Measurements from ENCODE around the gene MSANTD1.

Gene MSANTD1

DNA sequence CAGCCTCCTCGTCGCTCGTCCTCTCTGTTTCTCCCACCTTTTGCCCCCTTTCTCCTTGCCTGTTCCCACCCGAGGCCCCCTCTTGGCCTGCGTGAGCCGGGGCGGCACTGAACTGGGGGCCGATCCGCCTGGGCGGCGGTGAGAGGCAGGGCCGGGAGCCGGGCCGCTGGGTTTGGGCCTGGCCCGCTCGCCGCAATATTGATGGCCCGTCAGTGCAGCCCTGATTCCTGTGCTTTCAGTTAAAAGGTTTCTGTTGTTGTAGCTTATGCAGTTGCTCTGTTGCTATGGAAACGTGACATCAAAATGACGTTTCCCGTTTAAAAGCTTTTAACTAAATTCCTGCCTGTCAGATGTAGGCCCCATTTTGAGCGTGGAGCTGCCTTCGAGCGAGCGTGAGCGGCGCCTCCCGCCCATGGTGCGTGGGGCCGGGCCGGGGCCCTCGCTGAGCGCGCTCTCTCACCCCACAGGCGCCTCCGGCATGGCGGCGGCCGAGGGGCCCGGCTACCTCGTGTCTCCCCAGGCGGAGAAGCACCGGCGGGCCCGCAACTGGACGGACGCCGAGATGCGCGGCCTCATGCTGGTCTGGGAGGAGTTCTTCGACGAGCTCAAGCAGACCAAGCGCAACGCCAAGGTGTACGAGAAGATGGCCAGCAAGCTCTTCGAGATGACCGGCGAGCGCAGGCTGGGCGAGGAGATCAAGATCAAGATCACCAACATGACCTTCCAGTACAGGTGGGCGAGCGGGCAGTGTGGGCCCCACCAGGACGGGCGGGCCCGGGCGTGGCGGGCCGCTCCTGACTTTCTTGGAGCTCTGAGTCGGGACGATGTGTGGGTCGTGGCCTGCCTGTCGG, at the start of gene MSANTD1:
TSS of gene MSANTD1 (plus strand) at position 349 of the 851 bp plus-strand sequence. CDS start at position 413, 64 bp downstream.
- H3K27ac ChIP-seq (ENCODE audit: low read length): no peak within 1 kb of the TSS
- H3K36me3 ChIP-seq (ENCODE audit: control insufficient read depth in 1 of 2, insufficient read depth in 2 of 2, low read length in 2 of 2): peaks cover 0 to 8% of the 10 kb centered on the region in 2 donors
- peaks cover 0 to 5% of the 10 kb centered on the region in 2 donors for H3K4me1 ChIP-seq (ENCODE audit: control insufficient read depth in 1 of 2, insufficient read depth in 2 of 2, low read length in 2 of 2)
- H3K27me3 ChIP-seq (ENCODE audit: low read depth, low read length): no peaks in the 10 kb centered on the region
- no peak within 1 kb of the TSS for H3K4me3 ChIP-seq (ENCODE audit: low read depth in 1 of 2, low read length in 2 of 2)
- H3K9me3 ChIP-seq (ENCODE audit: control insufficient read depth in 1 of 2, low read length in 2 of 2): no peaks in the 10 kb centered on the region

DNA sequence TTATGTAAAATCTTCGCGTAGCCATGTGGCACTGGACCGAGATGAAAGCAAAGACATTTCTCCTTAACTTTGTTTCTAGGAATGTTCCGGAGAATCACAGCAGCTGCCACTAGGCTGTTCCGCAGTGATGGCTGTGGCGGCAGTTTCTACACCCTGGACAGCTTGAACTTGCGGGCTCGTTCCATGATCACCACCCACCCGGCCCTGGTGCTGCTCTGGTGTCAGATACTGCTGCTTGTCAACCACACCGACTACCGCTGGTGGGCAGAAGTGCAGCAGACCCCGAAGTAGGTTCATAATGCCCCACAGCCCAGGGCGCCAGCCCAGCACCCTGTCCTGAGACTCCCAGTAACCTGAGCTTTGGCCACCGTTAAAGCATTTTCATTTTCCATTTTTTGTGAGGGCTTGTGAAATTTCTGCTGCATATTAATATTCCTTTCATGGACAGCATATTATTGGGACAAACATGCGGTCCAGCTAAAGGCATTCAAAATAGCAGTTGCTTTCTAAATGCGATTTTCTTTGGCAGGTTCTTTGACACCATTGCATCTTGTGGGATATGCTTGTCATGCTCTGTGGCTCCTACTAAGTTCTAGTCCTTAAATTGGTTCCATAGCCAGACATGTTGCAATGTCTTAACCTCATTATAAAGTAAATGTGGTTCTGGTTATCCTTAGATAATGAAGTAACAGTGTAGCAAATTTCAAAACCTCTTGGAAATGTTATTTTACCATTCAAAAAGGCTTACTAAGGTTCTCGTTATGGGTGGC, 49.1 kb upstream of the MSANTD1 start:
- Histone ChIP-seq H3K9me3 (ENCODE audit: control insufficient read depth in 1 of 2, low read length in 2 of 2) (no peaks in the 10 kb centered on the region), H3K36me3 (ENCODE audit: control insufficient read depth in 1 of 2, insufficient read depth in 2 of 2, low read length in 2 of 2) (peaks cover 15 to 37% of the 10 kb centered on the region in 2 donors), H3K27ac (ENCODE audit: low read length) (no peak overlapping the region), H3K4me3 (ENCODE audit: low read depth in 1 of 2, low read length in 2 of 2) (no peak overlapping the region), H3K4me1 (ENCODE audit: control insufficient read depth in 1 of 2, insufficient read depth in 2 of 2, low read length in 2 of 2) (peaks cover 0 to 14% of the 10 kb centered on the region in 2 donors), H3K27me3 (ENCODE audit: low read depth, low read length) (no peaks in the 10 kb centered on the region)

DNA sequence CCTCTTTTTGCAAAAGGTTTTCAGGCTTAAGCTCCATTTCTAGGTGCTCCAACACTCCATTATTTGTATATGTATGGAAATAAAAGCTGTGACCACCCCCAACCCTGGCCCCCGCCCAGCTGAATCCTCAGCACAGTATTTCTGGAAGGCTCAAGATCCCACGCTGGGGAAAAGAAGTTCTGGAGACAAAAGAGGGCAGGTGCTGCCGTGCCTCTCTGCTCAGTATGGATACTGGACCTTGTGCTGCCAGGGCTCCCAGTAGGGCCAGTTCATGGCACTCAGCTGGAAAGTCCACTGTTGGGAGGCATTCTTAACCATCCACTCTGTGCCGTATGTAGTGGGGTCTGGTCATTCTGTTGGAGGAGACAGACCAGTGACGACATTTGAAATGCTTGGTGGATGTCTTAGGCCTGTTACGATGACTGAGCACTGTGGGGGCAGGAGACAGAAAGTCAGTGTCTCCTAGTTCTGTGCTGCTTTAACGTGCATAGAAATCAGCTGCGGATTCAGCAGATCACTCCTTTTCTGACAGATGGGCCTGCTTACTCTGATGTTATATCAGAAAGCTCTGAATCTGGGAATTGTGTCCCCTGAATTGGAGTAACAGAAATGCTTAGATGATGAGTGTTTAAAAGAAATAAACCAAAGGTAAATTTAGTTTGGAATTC, 48.4 kb upstream of the MSANTD1 start:
- Histone ChIP-seq H3K4me3 (ENCODE audit: low read depth in 1 of 2, low read length in 2 of 2) (no peak overlapping the region), H3K27me3 (ENCODE audit: low read depth, low read length) (no peaks in the 10 kb centered on the region), H3K27ac (ENCODE audit: low read length) (no peak overlapping the region), H3K36me3 (ENCODE audit: control insufficient read depth in 1 of 2, insufficient read depth in 2 of 2, low read length in 2 of 2) (peaks cover 12 to 30% of the 10 kb centered on the region in 2 donors), H3K4me1 (ENCODE audit: control insufficient read depth in 1 of 2, insufficient read depth in 2 of 2, low read length in 2 of 2) (peaks cover 0 to 14% of the 10 kb centered on the region in 2 donors), H3K9me3 (ENCODE audit: control insufficient read depth in 1 of 2, low read length in 2 of 2) (no peaks in the 10 kb centered on the region)

DNA sequence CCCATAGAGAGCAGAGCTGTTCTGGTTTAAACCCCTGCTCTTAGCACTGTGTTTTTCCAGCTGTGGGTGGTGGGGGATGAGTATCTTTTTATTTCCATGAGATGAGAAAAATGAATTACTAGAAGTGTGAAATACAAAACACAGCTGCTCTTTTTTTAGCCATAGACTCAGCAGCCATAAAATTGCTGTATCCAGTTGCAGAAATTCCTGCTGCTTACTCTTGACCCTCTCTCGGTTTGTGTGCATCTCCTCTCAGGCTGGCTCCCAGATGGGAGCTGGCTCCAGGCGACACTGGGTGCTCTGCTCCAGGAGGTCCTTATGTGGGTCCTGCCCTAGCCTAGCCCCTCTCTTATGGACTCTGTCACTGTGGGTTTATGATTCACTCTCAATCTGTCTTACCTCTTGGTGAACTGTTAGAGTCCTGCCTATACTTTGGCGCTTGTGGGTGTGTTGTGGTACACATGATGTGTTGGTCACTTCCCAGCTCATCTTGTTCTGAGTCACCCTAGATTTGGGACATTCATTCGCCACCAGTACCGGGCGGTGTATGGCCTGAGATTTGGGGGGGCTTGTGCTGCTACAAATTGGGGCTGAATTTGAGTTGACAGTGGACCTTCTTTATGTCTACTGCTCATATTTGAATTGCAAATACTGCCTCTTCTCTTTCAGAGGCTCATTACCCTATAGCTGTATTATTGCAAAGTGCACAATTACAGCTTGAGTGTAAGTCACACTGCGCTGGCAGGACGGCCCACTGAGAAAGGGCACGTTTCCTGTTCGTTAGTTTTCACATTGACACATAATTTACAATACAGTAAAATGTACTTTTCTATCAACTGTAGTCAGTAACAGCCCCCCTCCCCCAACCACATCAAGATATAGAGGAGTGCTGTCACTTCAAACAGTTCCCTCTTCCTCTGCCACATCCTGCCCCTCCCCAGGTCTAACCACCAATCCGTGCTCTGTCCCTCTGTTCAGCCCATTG, 46.9 kb upstream of the MSANTD1 start:
- Histone ChIP-seq H3K4me3 (ENCODE audit: low read depth in 1 of 2, low read length in 2 of 2) (no peak overlapping the region), H3K9me3 (ENCODE audit: control insufficient read depth in 1 of 2, low read length in 2 of 2) (no peaks in the 10 kb centered on the region), H3K27ac (ENCODE audit: low read length) (no peak overlapping the region), H3K4me1 (ENCODE audit: control insufficient read depth in 1 of 2, insufficient read depth in 2 of 2, low read length in 2 of 2) (peaks cover 0 to 14% of the 10 kb centered on the region in 2 donors), H3K36me3 (ENCODE audit: control insufficient read depth in 1 of 2, insufficient read depth in 2 of 2, low read length in 2 of 2) (peaks cover 16 to 33% of the 10 kb centered on the region in 2 donors), H3K27me3 (ENCODE audit: low read depth, low read length) (no peaks in the 10 kb centered on the region)

DNA sequence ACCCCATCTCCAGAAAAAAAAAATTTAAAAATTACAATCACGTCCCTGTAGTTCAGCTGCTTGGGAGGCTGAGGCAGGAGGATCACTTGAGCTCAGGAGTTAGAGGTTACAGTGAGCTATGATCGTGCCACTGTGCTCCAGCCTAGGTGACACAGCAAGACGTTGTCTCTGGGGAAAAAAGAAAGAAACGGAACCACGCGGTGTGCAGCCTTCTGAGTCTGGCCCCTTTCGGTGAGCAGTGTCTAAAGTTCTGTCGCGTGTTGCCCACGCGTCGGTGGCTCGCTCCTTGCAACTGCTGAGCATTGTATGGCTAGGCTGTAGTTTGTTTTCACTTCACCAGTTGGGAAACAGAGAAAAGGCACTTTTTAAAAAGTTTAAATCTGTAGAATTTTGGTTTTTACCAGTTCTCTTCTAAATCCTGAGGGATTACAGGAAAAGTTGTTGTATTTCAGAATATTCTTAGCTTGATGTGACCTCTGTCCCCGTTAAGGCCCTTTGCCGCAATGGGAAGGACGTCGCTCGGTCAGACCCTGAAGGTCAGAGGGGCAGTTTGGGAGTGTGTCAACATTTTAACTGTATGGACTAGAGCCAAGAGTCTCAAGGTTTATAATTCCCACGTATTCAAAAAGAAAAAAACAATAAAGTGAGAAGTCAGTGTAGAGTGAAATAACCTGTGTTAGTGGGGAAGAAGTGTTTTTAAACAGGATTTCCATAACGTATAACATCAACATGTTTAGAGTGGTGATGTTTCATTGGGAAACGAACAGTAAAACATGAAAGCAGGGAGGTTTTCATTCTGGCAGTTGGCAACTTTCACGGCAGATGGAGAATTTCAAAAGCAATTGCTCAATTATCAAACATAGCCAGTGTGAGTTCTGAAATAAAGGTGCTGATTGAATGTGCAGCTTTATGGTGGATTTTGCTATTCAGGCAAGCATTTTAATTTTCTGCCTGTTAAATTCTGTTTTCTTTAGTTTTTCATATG, 45.8 kb upstream of the MSANTD1 start:
- Histone ChIP-seq H3K27me3 (ENCODE audit: low read depth, low read length) (no peaks in the 10 kb centered on the region), H3K4me1 (ENCODE audit: control insufficient read depth in 1 of 2, insufficient read depth in 2 of 2, low read length in 2 of 2) (peaks cover 0 to 14% of the 10 kb centered on the region in 2 donors), H3K9me3 (ENCODE audit: control insufficient read depth in 1 of 2, low read length in 2 of 2) (no peaks in the 10 kb centered on the region), H3K4me3 (ENCODE audit: low read depth in 1 of 2, low read length in 2 of 2) (no peak overlapping the region), H3K27ac (ENCODE audit: low read length) (no peak overlapping the region), H3K36me3 (ENCODE audit: control insufficient read depth in 1 of 2, insufficient read depth in 2 of 2, low read length in 2 of 2) (peaks cover 22 to 37% of the 10 kb centered on the region in 2 donors)

GRCh38 chr4:3203971-3204431, 45.0 kb upstream of the MSANTD1 start:
- H3K4me3 ChIP-seq (ENCODE audit: low read depth in 1 of 2, low read length in 2 of 2): no peak overlapping the region
- peaks cover 27 to 37% of the 10 kb centered on the region in 2 donors for H3K36me3 ChIP-seq (ENCODE audit: control insufficient read depth in 1 of 2, insufficient read depth in 2 of 2, low read length in 2 of 2)
- H3K9me3 ChIP-seq (ENCODE audit: control insufficient read depth in 1 of 2, low read length in 2 of 2): no peaks in the 10 kb centered on the region
- H3K4me1 ChIP-seq (ENCODE audit: control insufficient read depth in 1 of 2, insufficient read depth in 2 of 2, low read length in 2 of 2): peaks cover 0 to 14% of the 10 kb centered on the region in 2 donors
- no peaks in the 10 kb centered on the region for H3K27me3 ChIP-seq (ENCODE audit: low read depth, low read length)
- no peak overlapping the region for H3K27ac ChIP-seq (ENCODE audit: low read length)

- peaks cover 0 to 14% of the 10 kb centered on the region in 2 donors for H3K4me1 ChIP-seq (ENCODE audit: control insufficient read depth in 1 of 2, insufficient read depth in 2 of 2, low read length in 2 of 2)
- H3K27ac ChIP-seq (ENCODE audit: low read length): no peak overlapping the region
- H3K4me3 ChIP-seq (ENCODE audit: low read depth in 1 of 2, low read length in 2 of 2): no peak overlapping the region
- no peaks in the 10 kb centered on the region for H3K9me3 ChIP-seq (ENCODE audit: control insufficient read depth in 1 of 2, low read length in 2 of 2)
- H3K36me3 ChIP-seq (ENCODE audit: control insufficient read depth in 1 of 2, insufficient read depth in 2 of 2, low read length in 2 of 2): peaks cover 41 to 42% of the 10 kb centered on the region in 2 donors
- no peaks in the 10 kb centered on the region for H3K27me3 ChIP-seq (ENCODE audit: low read depth, low read length)
These were observed 43.0 kb upstream of the MSANTD1 start for GRCh38 chr4:3205995-3206394.

DNA sequence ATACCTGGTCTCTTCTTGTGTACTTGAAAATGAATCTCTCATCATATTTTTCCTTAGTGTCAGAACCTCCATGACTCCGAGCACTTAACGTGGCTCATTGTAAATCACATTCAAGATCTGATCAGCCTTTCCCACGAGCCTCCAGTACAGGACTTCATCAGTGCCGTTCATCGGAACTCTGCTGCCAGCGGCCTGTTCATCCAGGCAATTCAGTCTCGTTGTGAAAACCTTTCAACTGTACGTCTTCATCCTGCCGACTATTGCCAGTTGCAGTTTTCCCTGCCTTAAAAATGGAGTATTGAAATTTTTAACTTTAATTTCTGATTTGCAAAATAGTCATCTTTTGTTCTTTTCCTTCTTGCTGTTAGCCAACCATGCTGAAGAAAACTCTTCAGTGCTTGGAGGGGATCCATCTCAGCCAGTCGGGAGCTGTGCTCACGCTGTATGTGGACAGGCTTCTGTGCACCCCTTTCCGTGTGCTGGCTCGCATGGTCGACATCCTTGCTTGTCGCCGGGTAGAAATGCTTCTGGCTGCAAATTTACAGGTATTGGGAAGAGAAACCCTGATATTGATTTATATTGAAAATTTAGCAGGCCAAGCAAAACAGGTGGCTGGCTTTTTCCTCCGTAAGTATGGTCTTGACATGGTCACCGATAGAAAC, 42.4 kb upstream of the MSANTD1 start:
- Histone ChIP-seq H3K36me3 (ENCODE audit: control insufficient read depth in 1 of 2, insufficient read depth in 2 of 2, low read length in 2 of 2) (peaks cover 41 to 42% of the 10 kb centered on the region in 2 donors), H3K27ac (ENCODE audit: low read length) (no peak overlapping the region), H3K4me3 (ENCODE audit: low read depth in 1 of 2, low read length in 2 of 2) (no peak overlapping the region), H3K4me1 (ENCODE audit: control insufficient read depth in 1 of 2, insufficient read depth in 2 of 2, low read length in 2 of 2) (peaks cover 0 to 14% of the 10 kb centered on the region in 2 donors), H3K27me3 (ENCODE audit: low read depth, low read length) (no peaks in the 10 kb centered on the region), H3K9me3 (ENCODE audit: control insufficient read depth in 1 of 2, low read length in 2 of 2) (no peaks in the 10 kb centered on the region)

DNA sequence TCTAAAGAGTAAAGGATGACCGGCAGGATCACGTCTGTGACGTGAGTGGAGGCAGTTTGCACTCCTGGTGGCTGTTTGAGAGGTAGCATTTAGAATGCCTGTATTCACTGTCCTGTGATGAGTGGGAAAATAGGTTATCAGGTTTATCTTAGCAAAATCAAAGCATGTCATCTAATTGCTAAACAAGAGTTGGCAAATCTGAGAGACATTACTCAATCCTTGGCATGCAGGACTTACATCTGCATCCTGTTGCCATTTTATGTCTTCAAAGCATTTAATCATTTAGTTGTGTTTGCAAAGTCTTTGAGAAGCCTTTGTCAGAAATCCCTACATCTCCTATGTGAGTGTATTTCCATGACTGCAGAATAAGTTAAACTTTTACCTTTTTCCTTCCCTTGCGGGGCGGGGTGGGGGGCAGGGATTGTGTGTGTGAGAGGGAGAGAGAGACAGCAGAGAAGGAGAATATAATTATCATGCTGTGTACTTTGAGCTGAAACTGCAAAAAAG, 41.4 kb upstream of the MSANTD1 start:
- peaks cover 0 to 14% of the 10 kb centered on the region in 2 donors for H3K4me1 ChIP-seq (ENCODE audit: control insufficient read depth in 1 of 2, insufficient read depth in 2 of 2, low read length in 2 of 2)
- peaks cover 48 to 50% of the 10 kb centered on the region in 2 donors for H3K36me3 ChIP-seq (ENCODE audit: control insufficient read depth in 1 of 2, insufficient read depth in 2 of 2, low read length in 2 of 2)
- H3K27me3 ChIP-seq (ENCODE audit: low read depth, low read length): no peaks in the 10 kb centered on the region
- H3K9me3 ChIP-seq (ENCODE audit: control insufficient read depth in 1 of 2, low read length in 2 of 2): no peaks in the 10 kb centered on the region
- no peak overlapping the region for H3K4me3 ChIP-seq (ENCODE audit: low read depth in 1 of 2, low read length in 2 of 2)
- no peak overlapping the region for H3K27ac ChIP-seq (ENCODE audit: low read length)

Data from muscle layer of duodenum (tissue), 2 donors.